ENCODE results near the gene HEPACAM.

- TF ChIP-seq, protein P1, sequence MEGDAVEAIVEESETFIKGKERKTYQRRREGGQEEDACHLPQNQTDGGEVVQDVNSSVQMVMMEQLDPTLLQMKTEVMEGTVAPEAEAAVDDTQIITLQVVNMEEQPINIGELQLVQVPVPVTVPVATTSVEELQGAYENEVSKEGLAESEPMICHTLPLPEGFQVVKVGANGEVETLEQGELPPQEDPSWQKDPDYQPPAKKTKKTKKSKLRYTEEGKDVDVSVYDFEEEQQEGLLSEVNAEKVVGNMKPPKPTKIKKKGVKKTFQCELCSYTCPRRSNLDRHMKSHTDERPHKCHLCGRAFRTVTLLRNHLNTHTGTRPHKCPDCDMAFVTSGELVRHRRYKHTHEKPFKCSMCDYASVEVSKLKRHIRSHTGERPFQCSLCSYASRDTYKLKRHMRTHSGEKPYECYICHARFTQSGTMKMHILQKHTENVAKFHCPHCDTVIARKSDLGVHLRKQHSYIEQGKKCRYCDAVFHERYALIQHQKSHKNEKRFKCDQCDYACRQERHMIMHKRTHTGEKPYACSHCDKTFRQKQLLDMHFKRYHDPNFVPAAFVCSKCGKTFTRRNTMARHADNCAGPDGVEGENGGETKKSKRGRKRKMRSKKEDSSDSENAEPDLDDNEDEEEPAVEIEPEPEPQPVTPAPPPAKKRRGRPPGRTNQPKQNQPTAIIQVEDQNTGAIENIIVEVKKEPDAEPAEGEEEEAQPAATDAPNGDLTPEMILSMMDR (IDR thresholded peaks at IDR 0.05; ENCODE audit: low read depth, low read length), result no peak
- TF ChIP-seq POLR2A (IDR thresholded peaks at IDR 0.05; ENCODE audit: extremely low read depth, insufficient read length) (no peak), MYC (IDR thresholded peaks at IDR 0.05; ENCODE audit: low read depth, low read length) (no peak)
These were observed 16.9 kb downstream of the HEPACAM start, which contains the start of gene HEPN1 for GRCh38 chr11:124918950-124919349.
